K562 (cell line): ENCODE data around the gene AMDHD2.
"Not testable (repeated sequence)": the region's sequence is repeated elsewhere in the genome, so short reads cannot be mapped to it uniquely, and the experiment has no call there.

Experiments
- EZH2 ChIP-seq: IDR thresholded peaks from 2 replicates; pipeline ENCODE4 v1.6.1; 2012; ENCODE audit warnings: low read depth, mild to moderate bottlenecking, inconsistent platforms, low read length, borderline replicate concordance
- MIER1 ChIP-seq: fragments of 450-650 bp; IDR thresholded peaks from 2 replicates; pipeline ENCODE4 v1.6.1; 2016; ENCODE audit warnings: antibody characterized with exemption, mild to moderate bottlenecking, low read depth
- MYC ChIP-seq, 2 experiments: fragments of 250-450 bp in 1 of 2; sonication (Bioruptor Pico) in 1 of 2; IDR thresholded peaks; 2 replicates each; pipeline versions ENCODE4 v1.5.1 to v1.6.1; 2012 to 2021; ENCODE audit warnings: low read depth in 2 of 2, borderline replicate concordance in 1 of 2, improper control_type of control experiment in 1 of 2, low read length in 1 of 2, mild to moderate bottlenecking in 1 of 2, moderate library complexity in 1 of 2
- RAD21 ChIP-seq, 2 experiments: fragments of 250-450 bp in 1 of 2; fragments of 450-650 bp in 1 of 2; sonication (Bioruptor Pico) in 1 of 2; formaldehyde crosslinking in 1 of 2; IDR thresholded peaks in 1 of 2; conservative IDR thresholded peaks in 1 of 2; 2 replicates each; pipeline versions ENCODE4 v1.4.0 to v1.8.0; 2020 to 2022; ENCODE audit warnings: mild to moderate bottlenecking in 2 of 2, moderate library complexity in 1 of 2
- SUPT5H ChIP-seq: fragments of 450-650 bp; IDR thresholded peaks from 2 replicates; pipeline ENCODE4 v1.6.1; 2016
- TBL1XR1 ChIP-seq, 2 experiments: IDR thresholded peaks; 2 replicates each; pipeline ENCODE4 v1.6.1; 2012; ENCODE audit warnings: improper control_type of control experiment in 2 of 2, low read length in 2 of 2, mild to moderate bottlenecking in 1 of 2
- XRCC3 ChIP-seq: fragments of 450-650 bp; IDR thresholded peaks from 2 replicates; pipeline ENCODE4 v1.6.1; 2017; ENCODE audit warnings: mild to moderate bottlenecking, moderate library complexity
- XRCC5 ChIP-seq: fragments of 200-400 bp; formaldehyde crosslinking; IDR thresholded peaks from 2 replicates; pipeline ENCODE4 v1.6.1; 2017; ENCODE audit warnings: low read depth, mild to moderate bottlenecking, low read length
- YY1 ChIP-seq, 3 experiments: IDR thresholded peaks; 2 replicates each; pipeline ENCODE4 v1.6.1; 2011; ENCODE audit warnings: low read length in 2 of 3, mild to moderate bottlenecking in 2 of 3, moderate library complexity in 2 of 3, borderline replicate concordance in 1 of 3, control low read depth in 1 of 3, low read depth in 1 of 3; ENCODE audit not compliant: insufficient read depth in 3 of 3, insufficient replicate concordance in 2 of 3, control insufficient read depth in 1 of 3, insufficient read length in 1 of 3; ENCODE audit errors: extremely low read depth in 1 of 3
- ZFP30 ChIP-seq: fragments of 250-450 bp; sonication (Bioruptor Pico); IDR thresholded peaks from 2 replicates; pipeline ENCODE4 v1.8.0; 2022; ENCODE audit warnings: moderate library complexity, mild to moderate bottlenecking, inconsistent platforms, borderline replicate concordance
- ZNF3 ChIP-seq: fragments of 250-450 bp; sonication (Bioruptor Pico); IDR thresholded peaks from 2 replicates; pipeline ENCODE4 v1.5.0; 2021; ENCODE audit warnings: mild to moderate bottlenecking, moderate library complexity
- ZNF766 ChIP-seq: fragments of 200-800 bp; sonication (Bioruptor generic); conservative IDR thresholded peaks from 2 replicates; pipeline ENCODE4 v1.6.1; 2016; ENCODE audit warnings: missing genetic modification characterization, missing compliant biosample characterization
- TF ChIP-seq, protein P1 (sequence below), 3 experiments: IDR thresholded peaks in 2 of 3; conservative IDR thresholded peaks in 1 of 3; 2 replicates each; pipeline ENCODE4 v1.5.1; 2011 to 2012; ENCODE audit warnings: low read length in 3 of 3, mild to moderate bottlenecking in 3 of 3, control low read depth in 2 of 3, improper control_type of control experiment in 1 of 3, inconsistent platforms in 1 of 3, low read depth in 1 of 3, mixed read lengths in 1 of 3, moderate library complexity in 1 of 3; ENCODE audit not compliant: insufficient read depth in 2 of 3

DNA sequence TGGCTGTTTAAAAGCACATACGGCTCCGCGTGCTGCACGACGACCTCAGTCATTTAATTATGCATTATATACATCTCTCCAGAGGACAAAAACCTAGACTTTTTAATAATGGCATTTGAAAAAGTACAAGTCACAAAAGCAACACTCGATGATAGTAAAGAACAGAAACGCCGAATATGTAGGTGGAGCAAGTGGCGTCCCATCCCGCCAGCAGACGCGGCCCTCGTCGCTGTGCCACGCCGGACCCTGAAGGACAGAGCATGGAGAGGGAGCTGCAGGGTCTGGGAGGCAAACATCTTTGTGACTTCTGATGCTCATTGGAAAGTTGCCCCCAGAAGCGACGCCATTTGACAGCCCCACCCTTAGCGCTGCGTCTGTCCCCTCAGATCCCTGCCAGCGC is 55.7 kb downstream of the AMDHD2 start:
- not testable (repeated sequence) for TF ChIP-seq ZFP30; TBL1XR1 (IDR thresholded peaks at IDR 0.05; ENCODE audit: low read length in 2 of 2); YY1 (IDR thresholded peaks at IDR 0.05; ENCODE audit: borderline replicate concordance in 1 of 3, control insufficient read depth in 1 of 3, extremely low read depth in 1 of 3, insufficient read depth in 3 of 3, insufficient read length in 1 of 3, insufficient replicate concordance in 2 of 3, low read depth in 1 of 3, low read length in 2 of 3); XRCC3; XRCC5; ZNF3 (CRISPR knock-in tag); EZH2; MYC (IDR thresholded peaks at IDR 0.05; ENCODE audit: low read depth, low read length); MYC (CRISPR knock-in tag; IDR thresholded peaks at IDR 0.05; ENCODE audit: borderline replicate concordance, low read depth); RAD21 (CRISPR knock-in tag; conservative IDR thresholded peaks at IDR 0.05 in 1 of 2, IDR thresholded peaks at IDR 0.05 in 1 of 2); SUPT5H; ZNF766 (CRISPR knock-in tag); MIER1
- TF ChIP-seq, protein P1, sequence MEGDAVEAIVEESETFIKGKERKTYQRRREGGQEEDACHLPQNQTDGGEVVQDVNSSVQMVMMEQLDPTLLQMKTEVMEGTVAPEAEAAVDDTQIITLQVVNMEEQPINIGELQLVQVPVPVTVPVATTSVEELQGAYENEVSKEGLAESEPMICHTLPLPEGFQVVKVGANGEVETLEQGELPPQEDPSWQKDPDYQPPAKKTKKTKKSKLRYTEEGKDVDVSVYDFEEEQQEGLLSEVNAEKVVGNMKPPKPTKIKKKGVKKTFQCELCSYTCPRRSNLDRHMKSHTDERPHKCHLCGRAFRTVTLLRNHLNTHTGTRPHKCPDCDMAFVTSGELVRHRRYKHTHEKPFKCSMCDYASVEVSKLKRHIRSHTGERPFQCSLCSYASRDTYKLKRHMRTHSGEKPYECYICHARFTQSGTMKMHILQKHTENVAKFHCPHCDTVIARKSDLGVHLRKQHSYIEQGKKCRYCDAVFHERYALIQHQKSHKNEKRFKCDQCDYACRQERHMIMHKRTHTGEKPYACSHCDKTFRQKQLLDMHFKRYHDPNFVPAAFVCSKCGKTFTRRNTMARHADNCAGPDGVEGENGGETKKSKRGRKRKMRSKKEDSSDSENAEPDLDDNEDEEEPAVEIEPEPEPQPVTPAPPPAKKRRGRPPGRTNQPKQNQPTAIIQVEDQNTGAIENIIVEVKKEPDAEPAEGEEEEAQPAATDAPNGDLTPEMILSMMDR (IDR thresholded peaks at IDR 0.05 in 2 of 3, conservative IDR thresholded peaks at IDR 0.05 in 1 of 3; ENCODE audit: insufficient read depth in 2 of 3, low read depth in 1 of 3, low read length in 3 of 3) = not testable (repeated sequence)
